ENCODE measurements around the gene KRT1.

DNA sequence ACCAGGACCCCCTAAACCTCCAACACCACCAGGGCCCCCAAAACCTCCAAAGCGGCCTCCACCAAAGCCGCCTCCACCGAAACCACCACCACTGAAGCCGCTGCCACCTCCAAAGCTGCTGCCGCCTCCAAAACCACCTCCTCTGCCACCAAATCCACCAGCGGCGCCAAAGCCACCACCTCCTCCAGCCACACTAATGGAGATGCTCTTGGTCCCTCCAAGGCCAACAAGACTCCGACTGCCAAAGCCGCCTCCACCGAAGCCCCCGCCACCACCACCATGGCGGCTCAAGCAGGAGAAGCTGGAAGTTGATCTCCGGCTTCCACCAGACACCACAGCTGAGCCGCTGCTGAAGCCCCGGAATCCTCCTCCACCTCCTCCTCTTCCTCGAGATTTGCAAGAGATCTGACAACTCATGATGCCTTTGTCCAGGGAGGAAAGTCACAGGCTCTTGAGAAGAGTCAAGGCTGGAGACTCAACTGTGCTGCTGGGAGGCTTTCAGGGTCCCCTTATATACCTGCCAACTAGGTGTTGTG is 28.4 kb downstream of the KRT1 start, which contains the start of gene KRT2:
- no peak for TF ChIP-seq EZH2 (IDR thresholded peaks at IDR 0.05; ENCODE audit: insufficient read depth, low read length)
- TF ChIP-seq, protein P1, sequence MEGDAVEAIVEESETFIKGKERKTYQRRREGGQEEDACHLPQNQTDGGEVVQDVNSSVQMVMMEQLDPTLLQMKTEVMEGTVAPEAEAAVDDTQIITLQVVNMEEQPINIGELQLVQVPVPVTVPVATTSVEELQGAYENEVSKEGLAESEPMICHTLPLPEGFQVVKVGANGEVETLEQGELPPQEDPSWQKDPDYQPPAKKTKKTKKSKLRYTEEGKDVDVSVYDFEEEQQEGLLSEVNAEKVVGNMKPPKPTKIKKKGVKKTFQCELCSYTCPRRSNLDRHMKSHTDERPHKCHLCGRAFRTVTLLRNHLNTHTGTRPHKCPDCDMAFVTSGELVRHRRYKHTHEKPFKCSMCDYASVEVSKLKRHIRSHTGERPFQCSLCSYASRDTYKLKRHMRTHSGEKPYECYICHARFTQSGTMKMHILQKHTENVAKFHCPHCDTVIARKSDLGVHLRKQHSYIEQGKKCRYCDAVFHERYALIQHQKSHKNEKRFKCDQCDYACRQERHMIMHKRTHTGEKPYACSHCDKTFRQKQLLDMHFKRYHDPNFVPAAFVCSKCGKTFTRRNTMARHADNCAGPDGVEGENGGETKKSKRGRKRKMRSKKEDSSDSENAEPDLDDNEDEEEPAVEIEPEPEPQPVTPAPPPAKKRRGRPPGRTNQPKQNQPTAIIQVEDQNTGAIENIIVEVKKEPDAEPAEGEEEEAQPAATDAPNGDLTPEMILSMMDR (IDR thresholded peaks at IDR 0.05; ENCODE audit: insufficient read depth, low read depth, low read length), result no peak

All from astrocyte (in vitro differentiated cells and primary cell).